Choroid plexus epithelial cell (primary cell): ENCODE data around the gene DSTYK.
"Not testable (repeated sequence)": the region's sequence is repeated elsewhere in the genome, so short reads cannot be mapped to it uniquely, and the experiment has no call there.

Source experiments
- DNase-seq: peaks from one replicate; pipeline ENCODE4 v3.0.0-alpha.2; 2010; ENCODE audit warnings: low read depth
- H3K4me3 ChIP-seq: 2 replicates; pipeline ENCODE4 v1.5.1; 2011; ENCODE audit warnings: low read depth, mild to moderate bottlenecking, control low read depth, low read length, moderate library complexity
- CTCF ChIP-seq: conservative IDR thresholded peaks from 2 replicates; pipeline ENCODE4 v1.5.1; 2011; ENCODE audit warnings: low read depth, mild to moderate bottlenecking, control low read depth, inconsistent platforms, low read length, moderate library complexity

The DSTYK gene

GRCh38 chr1:205188596-205188995 is 22.9 kb downstream of the DSTYK start:
- TF ChIP-seq CTCF: no peak
- no peak overlapping the region for H3K4me3 ChIP-seq
- no peak for DNase-seq

GRCh38 chr1:205188098-205188497 is 23.4 kb downstream of the DSTYK start:
- TF ChIP-seq CTCF: no peak
- H3K4me3 ChIP-seq: no peak overlapping the region
- peak; percentile 50 for DNase-seq

- no peak for DNase-seq
- no peak overlapping the region for H3K4me3 ChIP-seq
- TF ChIP-seq CTCF: no peak
Measured at GRCh38 chr1:205187420-205187819, 24.1 kb downstream of the DSTYK start.

GRCh38 chr1:205186191-205186590 is 25.3 kb downstream of the DSTYK start:
- no peak for TF ChIP-seq CTCF
- no peak for DNase-seq
- H3K4me3 ChIP-seq: no peak overlapping the region

- H3K4me3 ChIP-seq: no peak overlapping the region
- DNase-seq: peak; percentile 74
- no peak for TF ChIP-seq CTCF
Measured at GRCh38 chr1:205183676-205184335, 27.7 kb downstream of the DSTYK start.

- no peak for TF ChIP-seq CTCF
- H3K4me3 ChIP-seq: no peak overlapping the region
- DNase-seq: peak; percentile 29
Measured at GRCh38 chr1:205182930-205183329, 28.6 kb downstream of the DSTYK start.

- peak; percentile 26 for DNase-seq
- not testable (repeated sequence) for H3K4me3 ChIP-seq
Measured at GRCh38 chr1:205180331-205180730, 31.2 kb downstream of the DSTYK start.

GRCh38 chr1:205179842-205180241 is 31.7 kb downstream of the DSTYK start:
- H3K4me3 ChIP-seq: no peak overlapping the region
- peak; percentile 54 for DNase-seq
- TF ChIP-seq CTCF: no peak
